Mesothelial cell of epicardium (in vitro differentiated cells): ENCODE measurements around the gene OR7A17. TPM values are rescaled to one million over a fixed set of nuclear protein-coding genes. Genes with fewer than 3 reads are reported as not detected.

Experiments
- DNase-seq, 2 experiments: peaks; one replicate each; pipeline ENCODE4 v3.0.0; 2021; ENCODE audit warnings: low spot score in 2 of 2; ENCODE audit not compliant: unreplicated experiment in 2 of 2
- H3K27ac Mint-ChIP-seq: 2 replicates; pipeline ENCODE4 v1.8.0; 2021; ENCODE audit warnings: mixed read lengths
- H3K27me3 Mint-ChIP-seq: 2 replicates; pipeline ENCODE4 v1.8.0; 2021; ENCODE audit warnings: low read depth, mixed read lengths
- H3K36me3 Mint-ChIP-seq: 2 replicates; pipeline ENCODE4 v1.8.0; 2021; ENCODE audit warnings: mixed read lengths
- H3K4me1 Mint-ChIP-seq: 2 replicates; pipeline ENCODE4 v1.8.0; 2021; ENCODE audit warnings: mixed read lengths
- H3K4me3 Mint-ChIP-seq: 2 replicates; pipeline ENCODE4 v1.8.0; 2021; ENCODE audit warnings: mild to moderate bottlenecking, moderate library complexity, mixed read lengths
- H3K9me3 Mint-ChIP-seq: 2 replicates; pipeline ENCODE4 v1.8.0; 2021; ENCODE audit warnings: mixed read lengths
- CTCF ChIP-seq: fragments of 200-600 bp; sonication (generic); IDR thresholded peaks from one replicate; pipeline ENCODE4 v1.5.0; 2021; ENCODE audit warnings: antibody characterized with exemption; ENCODE audit not compliant: unreplicated experiment
- total RNA-seq: library from RNA; stranded (reverse); gene quantifications from 3 replicates; pipeline ENCODE4 v1.2.1, GENCODE V29; 2021

The OR7A17 gene
- total RNA-seq: not detected in 3 replicates

- H3K27ac Mint-ChIP-seq: no peak within 1 kb of the TSS
- H3K4me3 Mint-ChIP-seq: no peak within 1 kb of the TSS
- peaks cover 79% of the 10 kb centered on the region for H3K9me3 Mint-ChIP-seq
- no peak for TF ChIP-seq CTCF
- no peak for DNase-seq
- no peaks in the 10 kb centered on the region for H3K27me3 Mint-ChIP-seq
- no peaks in the 10 kb centered on the region for H3K36me3 Mint-ChIP-seq
- H3K4me1 Mint-ChIP-seq: no peaks in the 10 kb centered on the region
Measured at GRCh38 chr19:14886032-14886431, at the start of gene OR7A17. Gene OR7A17 (minus strand): TSS chr19:14886132. CDS start chr19:14881355, 4,777 bp downstream.

GRCh38 chr19:14933506-14933905 lies 47.6 kb upstream of the OR7A17 start:
- H3K27ac Mint-ChIP-seq: no peak overlapping the region
- H3K27me3 Mint-ChIP-seq: no peaks in the 10 kb centered on the region
- no peaks in the 10 kb centered on the region for H3K4me1 Mint-ChIP-seq
- H3K36me3 Mint-ChIP-seq: no peaks in the 10 kb centered on the region
- TF ChIP-seq CTCF: no peak
- no peak overlapping the region for H3K4me3 Mint-ChIP-seq
- peaks cover 48% of the 10 kb centered on the region for H3K9me3 Mint-ChIP-seq
- DNase-seq: no peak

- H3K4me1 Mint-ChIP-seq: no peaks in the 10 kb centered on the region
- no peaks in the 10 kb centered on the region for H3K27me3 Mint-ChIP-seq
- H3K9me3 Mint-ChIP-seq: peaks cover 76% of the 10 kb centered on the region
- no peak overlapping the region for H3K27ac Mint-ChIP-seq
- peaks cover 2% of the 10 kb centered on the region for H3K36me3 Mint-ChIP-seq
- no peak overlapping the region for H3K4me3 Mint-ChIP-seq
- no peak for DNase-seq
- no peak for TF ChIP-seq CTCF
Measured at GRCh38 chr19:14916848-14917247, 30.9 kb upstream of the OR7A17 start.

GRCh38 chr19:14915116-14915515 lies 29.2 kb upstream of the OR7A17 start:
- Mint-ChIP-seq H3K9me3 (peaks cover 76% of the 10 kb centered on the region), H3K4me1 (no peaks in the 10 kb centered on the region), H3K4me3 (no peak overlapping the region), H3K36me3 (peaks cover 1% of the 10 kb centered on the region), H3K27me3 (no peaks in the 10 kb centered on the region), H3K27ac (no peak overlapping the region)
- DNase-seq: no peak
- TF ChIP-seq CTCF: no peak

GRCh38 chr19:14906711-14907110 lies 20.8 kb upstream of the OR7A17 start:
- Mint-ChIP-seq H3K27me3 (no peaks in the 10 kb centered on the region), H3K27ac (no peak overlapping the region), H3K4me1 (no peaks in the 10 kb centered on the region), H3K4me3 (no peak overlapping the region), H3K36me3 (no peaks in the 10 kb centered on the region), H3K9me3 (peaks cover 65% of the 10 kb centered on the region)
- DNase-seq: no peak
- TF ChIP-seq CTCF: no peak

GRCh38 chr19:14901675-14902260 lies 15.8 kb upstream of the OR7A17 start:
- H3K4me1 Mint-ChIP-seq: no peaks in the 10 kb centered on the region
- H3K4me3 Mint-ChIP-seq: no peak overlapping the region
- peaks cover 74% of the 10 kb centered on the region for H3K9me3 Mint-ChIP-seq
- no peak overlapping the region for H3K27ac Mint-ChIP-seq
- no peak for TF ChIP-seq CTCF
- no peak for DNase-seq
- no peaks in the 10 kb centered on the region for H3K27me3 Mint-ChIP-seq
- no peaks in the 10 kb centered on the region for H3K36me3 Mint-ChIP-seq
